Measurements from ENCODE around the gene FXYD2. TPM values are rescaled to one million over a fixed set of nuclear protein-coding genes. Genes with fewer than 3 reads are reported as not detected.

The FXYD2 gene
- total RNA-seq, 1 experiment from 2014 or later, result not detected

GRCh38 chr11:117822074-117823033 is 2.2 kb downstream of the FXYD2 start:
- Histone ChIP-seq H3K27ac (ENCODE audit: low read length) (no peak overlapping the region), H3K4me3 (ENCODE audit: low read length) (no peak overlapping the region), H3F3A (ENCODE audit: low read length, unreplicated experiment) (no peaks in the 10 kb centered on the region), H3K4me1 (ENCODE audit: insufficient read depth, low read length) (peaks cover 7% of the 10 kb centered on the region), H3K9me2 (replicated peaks; ENCODE audit: low read length) (no peaks in the 10 kb centered on the region), H3K36me3 (ENCODE audit: low read depth, low read length) (no peaks in the 10 kb centered on the region), H3K9me3 (ENCODE audit: low read length) (no peaks in the 10 kb centered on the region), H3K27me3 (ENCODE audit: low read length) (peaks cover 55% of the 10 kb centered on the region), H3K79me2 (ENCODE audit: low read length) (no peaks in the 10 kb centered on the region), H4K20me1 (ENCODE audit: low read length) (no peaks in the 10 kb centered on the region), H2AFZ (ENCODE audit: low read length) (no peak overlapping the region), H3K9ac (ENCODE audit: low read length) (no peak overlapping the region), H3K4me2 (ENCODE audit: low read length) (no peak overlapping the region)
- CTCF ChIA-PET, result no interaction called here
- no TSS peak for BruUV-seq (replicated peaks)
- ATAC-seq (no peak), DNase-seq (peak; percentile 36)
- intact Hi-C loops (cut with micrococcal nuclease), result no loop called here
- POLR2A ChIA-PET (ENCODE audit: unreplicated experiment), result no interaction called here
- TF ChIP-seq EZH2phosphoT487 (IDR thresholded peaks at IDR 0.05; ENCODE audit: borderline replicate concordance, low read length) (no peak), CTCF (conservative IDR thresholded peaks at IDR 0.05; ENCODE audit: low read depth, low read length) (peak; percentile 78)

DNA sequence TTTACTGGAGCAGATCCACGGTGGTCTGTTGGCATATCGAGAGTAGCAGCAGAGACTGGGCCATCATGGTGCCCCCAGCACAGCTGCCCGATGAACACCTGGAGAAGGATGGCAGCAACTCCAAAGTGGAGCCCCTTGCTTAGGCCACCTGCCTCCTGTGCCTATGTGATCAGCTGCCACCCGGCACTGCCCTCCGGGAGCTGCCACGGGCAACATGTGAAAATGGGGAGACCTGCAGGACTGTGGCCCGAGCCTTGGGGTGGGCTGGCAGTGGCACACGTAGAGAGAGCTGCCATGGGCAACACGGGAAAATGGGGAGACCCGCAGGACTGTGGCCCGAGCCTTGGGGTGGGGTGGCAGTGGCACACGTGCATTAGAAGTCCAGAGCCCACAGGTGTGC is 3.1 kb downstream of the FXYD2 start:
- H3K27me3 ChIP-seq (ENCODE audit: low read length), result peaks cover 50% of the 10 kb centered on the region
- peaks cover 9% of the 10 kb centered on the region for H3K4me1 ChIP-seq (ENCODE audit: insufficient read depth, low read length)
- no TSS peak for BruUV-seq (replicated peaks)
- no peaks in the 10 kb centered on the region for H3K9me2 ChIP-seq (replicated peaks; ENCODE audit: low read length)
- H3K9ac ChIP-seq (ENCODE audit: low read length), result no peak overlapping the region
- no peaks in the 10 kb centered on the region for H3K9me3 ChIP-seq (ENCODE audit: low read length)
- ATAC-seq (no peak), DNase-seq (no peak)
- H4K20me1 ChIP-seq (ENCODE audit: low read length), result no peaks in the 10 kb centered on the region
- no peaks in the 10 kb centered on the region for H3F3A ChIP-seq (ENCODE audit: low read length, unreplicated experiment)
- intact Hi-C loops (cut with micrococcal nuclease), result no loop called here
- no peaks in the 10 kb centered on the region for H3K79me2 ChIP-seq (ENCODE audit: low read length)
- CTCF ChIA-PET, result no interaction called here
- POLR2A ChIA-PET (ENCODE audit: unreplicated experiment), result no interaction called here
- H2AFZ ChIP-seq (ENCODE audit: low read length), result no peak overlapping the region
- TF ChIP-seq EZH2phosphoT487 (IDR thresholded peaks at IDR 0.05; ENCODE audit: borderline replicate concordance, low read length) (no peak), CTCF (conservative IDR thresholded peaks at IDR 0.05; ENCODE audit: low read depth, low read length) (no peak), EZH2 (IDR thresholded peaks at IDR 0.05; ENCODE audit: low read length, unreplicated experiment) (no peak)
- H3K36me3 ChIP-seq (ENCODE audit: low read depth, low read length), result no peaks in the 10 kb centered on the region
- no peak overlapping the region for H3K4me3 ChIP-seq (ENCODE audit: low read length)
- no peak overlapping the region for H3K4me2 ChIP-seq (ENCODE audit: low read length)
- no peak overlapping the region for H3K27ac ChIP-seq (ENCODE audit: low read length)

DNA sequence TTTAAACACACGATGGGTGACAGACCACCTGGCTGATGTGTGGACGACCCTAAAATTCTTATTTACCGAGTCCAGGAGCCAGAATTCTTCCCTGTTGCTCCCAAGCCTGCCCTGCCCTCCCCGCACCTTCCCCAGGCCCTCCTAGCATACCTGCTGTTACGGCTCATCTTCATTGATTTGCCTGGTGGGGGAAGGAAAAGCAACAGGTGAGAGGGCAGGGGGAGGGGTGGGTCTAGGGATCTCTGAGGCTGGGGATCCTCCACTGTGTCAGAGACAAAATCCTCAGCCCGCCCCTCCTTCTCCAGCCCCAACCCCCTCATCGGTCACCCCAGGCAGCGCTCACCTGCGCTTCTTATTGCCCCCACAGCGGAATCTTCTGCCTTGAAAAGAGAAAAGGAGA is 4.0 kb downstream of the FXYD2 start:
- POLR2A ChIA-PET (ENCODE audit: unreplicated experiment), result no interaction called here

More for the DNA sequence above, 4.0 kb downstream of the FXYD2 start:
- Histone ChIP-seq H3K9me3 (ENCODE audit: low read length) (no peaks in the 10 kb centered on the region), H4K20me1 (ENCODE audit: low read length) (no peaks in the 10 kb centered on the region), H3K27me3 (ENCODE audit: low read length) (peaks cover 41% of the 10 kb centered on the region), H3K9ac (ENCODE audit: low read length) (no peak overlapping the region), H3K9me2 (replicated peaks; ENCODE audit: low read length) (no peaks in the 10 kb centered on the region), H3K4me3 (ENCODE audit: low read length) (no peak overlapping the region), H3K27ac (ENCODE audit: low read length) (no peak overlapping the region), H3F3A (ENCODE audit: low read length, unreplicated experiment) (no peaks in the 10 kb centered on the region), H3K4me1 (ENCODE audit: insufficient read depth, low read length) (peaks cover 14% of the 10 kb centered on the region), H2AFZ (ENCODE audit: low read length) (no peak overlapping the region), H3K36me3 (ENCODE audit: low read depth, low read length) (no peaks in the 10 kb centered on the region), H3K79me2 (ENCODE audit: low read length) (no peaks in the 10 kb centered on the region), H3K4me2 (ENCODE audit: low read length) (no peak overlapping the region)
- CTCF ChIA-PET, result no interaction called here
- intact Hi-C loops (cut with micrococcal nuclease), result no loop called here
- TF ChIP-seq EZH2phosphoT487 (IDR thresholded peaks at IDR 0.05; ENCODE audit: borderline replicate concordance, low read length) (no peak), CTCF (conservative IDR thresholded peaks at IDR 0.05; ENCODE audit: low read depth, low read length) (no peak), EZH2 (IDR thresholded peaks at IDR 0.05; ENCODE audit: low read length, unreplicated experiment) (no peak)
- DNase-seq (no peak), ATAC-seq (no peak)
- BruUV-seq (replicated peaks), result no TSS peak
